ENCODE measurements around the gene HLTF.

DNA sequence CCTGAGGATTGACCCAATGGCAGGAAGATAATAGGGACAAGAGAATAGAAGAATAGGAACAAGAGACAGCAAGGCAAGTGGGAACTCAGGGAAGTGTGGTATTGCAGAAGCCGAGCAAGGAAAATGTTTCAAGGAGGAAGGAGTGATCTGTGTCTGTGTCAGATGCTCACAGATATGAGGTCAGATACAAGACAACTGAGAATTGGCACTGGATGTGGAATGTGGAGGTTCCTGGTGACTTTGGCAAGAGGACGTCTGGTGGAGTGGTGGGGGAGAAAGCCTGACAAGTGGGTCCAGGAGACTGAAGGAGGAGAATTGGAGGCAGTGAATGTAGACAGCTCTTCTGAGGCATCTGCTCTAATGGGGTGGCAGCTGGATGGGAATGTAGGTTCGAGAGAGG lies 70.9 kb downstream of the HLTF start:
- no peak for TF ChIP-seq POLR2AphosphoS5 (IDR thresholded peaks at IDR 0.05; ENCODE audit: low read depth, low read length)
- no peak for TF ChIP-seq SIN3A (IDR thresholded peaks at IDR 0.05; ENCODE audit: borderline replicate concordance, insufficient read depth, low read length)
- TF ChIP-seq, protein P1, sequence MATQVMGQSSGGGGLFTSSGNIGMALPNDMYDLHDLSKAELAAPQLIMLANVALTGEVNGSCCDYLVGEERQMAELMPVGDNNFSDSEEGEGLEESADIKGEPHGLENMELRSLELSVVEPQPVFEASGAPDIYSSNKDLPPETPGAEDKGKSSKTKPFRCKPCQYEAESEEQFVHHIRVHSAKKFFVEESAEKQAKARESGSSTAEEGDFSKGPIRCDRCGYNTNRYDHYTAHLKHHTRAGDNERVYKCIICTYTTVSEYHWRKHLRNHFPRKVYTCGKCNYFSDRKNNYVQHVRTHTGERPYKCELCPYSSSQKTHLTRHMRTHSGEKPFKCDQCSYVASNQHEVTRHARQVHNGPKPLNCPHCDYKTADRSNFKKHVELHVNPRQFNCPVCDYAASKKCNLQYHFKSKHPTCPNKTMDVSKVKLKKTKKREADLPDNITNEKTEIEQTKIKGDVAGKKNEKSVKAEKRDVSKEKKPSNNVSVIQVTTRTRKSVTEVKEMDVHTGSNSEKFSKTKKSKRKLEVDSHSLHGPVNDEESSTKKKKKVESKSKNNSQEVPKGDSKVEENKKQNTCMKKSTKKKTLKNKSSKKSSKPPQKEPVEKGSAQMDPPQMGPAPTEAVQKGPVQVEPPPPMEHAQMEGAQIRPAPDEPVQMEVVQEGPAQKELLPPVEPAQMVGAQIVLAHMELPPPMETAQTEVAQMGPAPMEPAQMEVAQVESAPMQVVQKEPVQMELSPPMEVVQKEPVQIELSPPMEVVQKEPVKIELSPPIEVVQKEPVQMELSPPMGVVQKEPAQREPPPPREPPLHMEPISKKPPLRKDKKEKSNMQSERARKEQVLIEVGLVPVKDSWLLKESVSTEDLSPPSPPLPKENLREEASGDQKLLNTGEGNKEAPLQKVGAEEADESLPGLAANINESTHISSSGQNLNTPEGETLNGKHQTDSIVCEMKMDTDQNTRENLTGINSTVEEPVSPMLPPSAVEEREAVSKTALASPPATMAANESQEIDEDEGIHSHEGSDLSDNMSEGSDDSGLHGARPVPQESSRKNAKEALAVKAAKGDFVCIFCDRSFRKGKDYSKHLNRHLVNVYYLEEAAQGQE (IDR thresholded peaks at IDR 0.05; ENCODE audit: insufficient read depth in 1 of 2, low read depth in 2 of 2, low read length in 2 of 2), result no peak
- no peak for TF ChIP-seq TAF1 (IDR thresholded peaks at IDR 0.05; ENCODE audit: borderline replicate concordance, insufficient read depth, low read length)
